Measurements from ENCODE around the gene RNF115.

- TF ChIP-seq CTCF (IDR thresholded peaks at IDR 0.05) (no peak), EP300 (IDR thresholded peaks at IDR 0.05) (no peak), POLR2A (IDR thresholded peaks at IDR 0.05) (no peak)
Measured at GRCh38 chr1:145751491-145752037, 72.3 kb downstream of the RNF115 start.
